ENCODE results near the gene YAE1.
"Not testable (repeated sequence)": the region's sequence is repeated elsewhere in the genome, so short reads cannot be mapped to it uniquely, and the experiment has no call there.

Gene YAE1

DNA sequence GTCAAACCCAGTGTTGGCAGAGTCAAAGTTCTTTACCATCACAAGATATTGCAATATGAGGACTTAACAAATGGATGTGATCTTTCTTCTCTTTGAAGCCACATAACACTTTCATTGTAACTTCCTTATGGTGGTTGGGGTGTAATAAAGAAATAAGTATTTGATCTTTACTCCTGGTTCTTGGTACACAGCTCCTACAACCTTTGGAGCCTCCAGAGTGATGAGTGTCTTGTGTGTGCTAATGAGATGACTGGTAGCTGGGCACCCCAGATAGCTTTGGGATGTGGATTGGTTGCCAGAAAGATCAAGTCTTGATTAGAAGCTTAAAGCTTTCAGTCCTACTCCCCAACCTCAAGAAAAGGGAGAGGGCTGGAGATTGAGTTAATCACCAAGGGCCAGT is 31.1 kb upstream of the YAE1 start:
- DNase-seq (ENCODE audit: low read depth), result no peak
- TF ChIP-seq CTCF (IDR thresholded peaks at IDR 0.05; ENCODE audit: control insufficient read depth, extremely low read depth, insufficient read depth), result no peak
- H3K4me3 ChIP-seq (ENCODE audit: low read depth, low read length), result no peak overlapping the region

DNA sequence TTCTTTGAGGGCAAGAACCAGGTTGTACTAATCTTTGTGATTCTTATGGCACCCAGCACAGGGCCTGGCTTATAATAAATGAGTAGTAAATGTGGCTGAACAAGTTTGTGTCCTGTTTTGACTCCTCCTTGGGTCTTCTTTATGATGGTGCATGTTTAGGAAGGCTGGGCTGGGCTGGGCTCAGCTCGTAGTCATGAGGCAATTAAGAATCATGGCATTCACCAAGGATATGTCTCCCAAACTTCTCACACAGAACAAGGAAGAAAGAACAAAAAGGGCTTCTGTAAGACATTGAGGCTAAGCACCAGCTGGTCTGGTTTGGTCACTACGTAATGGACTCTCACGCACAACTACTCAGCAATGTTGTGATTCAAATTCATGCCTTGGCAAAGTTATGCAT is 30.5 kb upstream of the YAE1 start:
- DNase-seq (ENCODE audit: low read depth), result no peak
- H3K4me3 ChIP-seq (ENCODE audit: low read depth, low read length), result no peak overlapping the region
- no peak for TF ChIP-seq CTCF (IDR thresholded peaks at IDR 0.05; ENCODE audit: control insufficient read depth, extremely low read depth, insufficient read depth)

DNA sequence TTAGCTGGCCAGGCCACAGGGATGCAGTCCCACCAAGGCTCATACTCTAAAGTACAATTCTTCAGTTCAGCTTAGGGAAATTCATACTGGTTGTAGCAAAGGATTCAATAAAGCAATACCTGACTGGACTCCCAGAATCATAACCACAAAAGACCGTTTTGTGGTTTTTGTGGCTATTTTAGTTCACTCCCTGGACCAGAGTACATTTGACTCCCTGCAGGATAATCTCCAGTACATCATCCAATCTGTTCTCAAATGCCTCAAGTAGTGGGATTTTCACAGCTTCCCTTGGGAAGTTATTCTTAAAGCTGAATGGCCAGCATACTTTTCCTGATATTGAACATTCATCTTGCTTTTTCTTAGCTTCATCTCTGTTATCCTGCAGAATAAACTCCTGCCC is 29.3 kb upstream of the YAE1 start:
- H3K4me3 ChIP-seq (ENCODE audit: low read depth, low read length), result no peak overlapping the region
- TF ChIP-seq CTCF (IDR thresholded peaks at IDR 0.05; ENCODE audit: control insufficient read depth, extremely low read depth, insufficient read depth), result no peak
- no peak for DNase-seq (ENCODE audit: low read depth)

GRCh38 chr7:39539816-39540215 is 26.4 kb upstream of the YAE1 start:
- no peak for TF ChIP-seq CTCF (IDR thresholded peaks at IDR 0.05; ENCODE audit: control insufficient read depth, extremely low read depth, insufficient read depth)
- H3K4me3 ChIP-seq (ENCODE audit: low read depth, low read length), result no peak overlapping the region
- no peak for DNase-seq (ENCODE audit: low read depth)

DNA sequence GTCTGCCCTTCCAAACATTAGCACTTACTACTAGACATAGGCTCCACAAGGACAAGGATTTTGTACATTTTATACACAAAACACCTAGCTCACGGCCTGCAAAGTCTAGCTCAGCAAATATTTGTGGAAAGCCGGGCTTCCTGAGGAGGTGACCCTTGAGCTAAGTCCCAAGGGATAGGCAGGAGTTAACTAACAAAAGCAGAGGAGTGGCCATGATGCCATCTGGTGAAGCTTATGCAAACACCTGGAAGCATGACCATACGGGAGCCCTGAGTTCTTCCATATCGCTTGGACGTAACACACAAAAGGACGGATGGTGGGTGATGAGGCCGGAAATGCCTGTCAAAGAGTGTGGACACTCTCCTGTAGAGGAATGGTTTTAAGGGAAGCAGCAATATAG is 25.9 kb upstream of the YAE1 start:
- H3K4me3 ChIP-seq (ENCODE audit: low read depth, low read length), result no peak overlapping the region
- no peak for TF ChIP-seq CTCF (IDR thresholded peaks at IDR 0.05; ENCODE audit: control insufficient read depth, extremely low read depth, insufficient read depth)
- DNase-seq (ENCODE audit: low read depth), result no peak

DNA sequence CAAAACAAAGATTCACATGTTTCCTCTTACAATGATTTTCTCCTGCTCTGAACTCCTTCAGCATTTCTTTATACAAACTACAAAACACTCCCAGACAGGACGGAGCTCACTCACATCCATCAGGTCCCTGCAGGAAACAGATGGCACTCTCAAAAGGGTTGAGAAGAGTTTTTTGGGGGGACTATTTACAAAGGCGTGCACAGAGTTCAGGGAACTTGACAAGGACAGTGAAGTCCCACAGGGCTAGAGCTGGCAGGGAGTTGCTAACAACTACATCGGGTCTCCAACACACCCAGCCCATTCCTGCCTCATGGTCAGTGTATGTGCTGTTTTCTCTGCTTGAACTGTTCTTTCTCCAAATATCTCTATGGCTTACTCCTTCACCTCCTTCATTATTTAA is 24.7 kb upstream of the YAE1 start:
- TF ChIP-seq CTCF (IDR thresholded peaks at IDR 0.05; ENCODE audit: control insufficient read depth, extremely low read depth, insufficient read depth), result no peak
- H3K4me3 ChIP-seq (ENCODE audit: low read depth, low read length), result no peak overlapping the region
- DNase-seq (ENCODE audit: low read depth), result no peak

DNA sequence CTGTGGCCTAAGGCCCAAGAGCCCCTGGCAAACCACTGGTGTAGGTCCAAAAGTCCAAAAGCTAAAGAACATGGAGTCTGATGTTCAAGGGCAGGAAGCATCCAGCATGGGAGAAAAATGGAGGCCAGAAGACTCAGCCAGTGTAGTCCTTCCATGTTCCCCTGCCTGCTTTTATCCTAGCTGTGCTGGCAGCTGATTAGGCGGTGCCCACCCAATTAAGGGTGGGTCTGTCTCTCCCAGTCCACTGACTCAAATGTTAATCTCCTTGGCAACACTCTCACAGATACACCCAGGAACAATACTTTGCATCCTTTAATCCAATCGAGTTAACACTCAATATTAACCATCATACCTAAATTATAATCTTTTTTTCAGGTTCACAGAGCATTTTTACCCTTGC is 21.4 kb upstream of the YAE1 start:
- not testable (repeated sequence) for H3K4me3 ChIP-seq (ENCODE audit: low read depth, low read length); DNase-seq (ENCODE audit: low read depth)

DNA sequence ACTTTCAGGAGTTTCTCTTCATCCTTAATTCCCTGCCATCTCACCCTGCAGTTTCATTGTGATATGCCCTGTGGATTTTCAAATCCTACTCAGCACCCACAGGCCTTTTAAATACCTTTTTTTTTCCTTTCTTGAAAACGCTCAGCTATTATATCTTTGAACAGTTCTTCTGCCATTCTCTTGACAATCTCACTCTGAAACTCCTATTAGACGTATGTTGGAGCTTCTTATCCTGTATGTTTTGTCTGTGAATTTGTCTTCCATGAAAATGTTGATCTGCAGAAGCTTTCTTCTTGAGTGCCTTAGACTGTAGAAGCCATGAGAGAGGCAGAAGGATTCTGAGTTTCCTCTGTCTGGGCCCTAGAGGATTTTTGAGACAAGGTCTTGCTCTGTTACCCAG is 18.9 kb upstream of the YAE1 start:
- H3K4me3 ChIP-seq (ENCODE audit: low read depth, low read length), result no peak overlapping the region
- no peak for DNase-seq (ENCODE audit: low read depth)
- TF ChIP-seq CTCF (IDR thresholded peaks at IDR 0.05; ENCODE audit: control insufficient read depth, extremely low read depth, insufficient read depth), result no peak

Data from LNCaP clone FGC (cell line).